ENCODE results near the gene GMPPA. TPM values are rescaled to one million over a fixed set of nuclear protein-coding genes. Genes with fewer than 3 reads are reported as not detected.

The GMPPA gene
- 10 to 100 TPM; 32.8 to 41.9 (median 37.8) TPM for polyA plus RNA-seq (ENCODE audit: insufficient read length in 4 of 4)

DNA sequence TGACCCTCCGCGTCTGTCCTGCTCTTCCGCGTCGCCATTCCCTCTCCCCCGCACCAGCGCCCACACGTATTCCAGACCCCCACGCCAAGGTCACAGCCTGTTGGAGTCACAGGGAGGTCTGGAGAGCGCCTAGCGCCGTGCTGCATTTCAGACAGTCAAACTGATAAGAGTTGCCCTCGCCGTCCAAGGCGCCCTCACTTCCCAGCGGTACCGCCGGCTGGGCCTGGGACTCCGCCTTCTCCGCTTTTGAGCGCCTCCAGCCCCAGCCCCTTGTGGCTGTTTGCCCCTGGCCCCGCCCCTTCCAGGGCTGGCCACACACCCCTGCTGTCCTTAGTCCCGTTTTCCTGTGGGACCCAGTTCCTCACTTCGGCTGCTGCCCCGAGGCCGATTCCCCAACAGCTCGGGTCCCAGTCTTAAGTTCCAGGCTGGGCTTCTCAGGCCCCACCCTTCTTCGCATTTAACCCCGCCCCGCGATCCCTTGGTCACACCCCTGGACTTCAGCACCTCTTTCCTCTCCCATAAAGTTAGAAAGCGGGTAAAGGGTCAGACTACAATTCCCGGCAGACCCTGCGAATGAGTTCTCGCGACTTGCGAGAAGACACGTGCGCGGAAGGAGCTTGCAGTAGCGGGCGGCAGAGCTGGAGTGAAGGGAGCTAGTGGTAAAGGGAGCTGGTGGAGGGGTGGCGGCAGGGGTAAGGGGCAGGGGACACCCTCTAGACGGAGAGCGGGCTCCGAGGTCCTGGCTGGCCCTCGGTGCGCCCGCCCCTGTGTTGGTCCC is at the start of gene GMPPA:
GMPPA (plus strand) TSS at position 612 of the 778 bp plus-strand sequence. CDS start 1,085 bp downstream, outside the sequence.
- peak; percentile 91 to 99 (median 94) for DNase-seq (ENCODE audit: low read depth in 4 of 4, low spot score in 2 of 4)

DNA sequence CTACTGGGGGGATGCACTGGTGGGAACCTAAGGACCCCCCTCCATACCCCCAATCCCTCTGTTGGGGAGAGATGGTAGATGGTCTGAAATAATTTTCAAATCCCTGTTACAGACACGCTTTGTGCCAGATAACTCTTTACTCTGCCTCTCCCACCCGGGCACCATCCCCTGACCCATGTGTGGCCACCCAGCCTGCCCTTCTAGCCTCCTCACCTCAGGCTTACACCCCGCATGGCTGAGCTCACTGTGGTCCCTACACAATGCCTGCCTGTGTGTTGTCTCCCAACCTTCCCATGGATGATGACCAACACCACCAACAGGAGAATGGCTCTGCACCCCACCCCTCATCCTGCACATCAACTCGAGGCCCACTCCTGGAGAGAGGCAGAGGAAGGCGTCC is 49.1 kb upstream of the GMPPA start:
- DNase-seq (ENCODE audit: low read depth in 4 of 4, low spot score in 2 of 4): no peak

DNA sequence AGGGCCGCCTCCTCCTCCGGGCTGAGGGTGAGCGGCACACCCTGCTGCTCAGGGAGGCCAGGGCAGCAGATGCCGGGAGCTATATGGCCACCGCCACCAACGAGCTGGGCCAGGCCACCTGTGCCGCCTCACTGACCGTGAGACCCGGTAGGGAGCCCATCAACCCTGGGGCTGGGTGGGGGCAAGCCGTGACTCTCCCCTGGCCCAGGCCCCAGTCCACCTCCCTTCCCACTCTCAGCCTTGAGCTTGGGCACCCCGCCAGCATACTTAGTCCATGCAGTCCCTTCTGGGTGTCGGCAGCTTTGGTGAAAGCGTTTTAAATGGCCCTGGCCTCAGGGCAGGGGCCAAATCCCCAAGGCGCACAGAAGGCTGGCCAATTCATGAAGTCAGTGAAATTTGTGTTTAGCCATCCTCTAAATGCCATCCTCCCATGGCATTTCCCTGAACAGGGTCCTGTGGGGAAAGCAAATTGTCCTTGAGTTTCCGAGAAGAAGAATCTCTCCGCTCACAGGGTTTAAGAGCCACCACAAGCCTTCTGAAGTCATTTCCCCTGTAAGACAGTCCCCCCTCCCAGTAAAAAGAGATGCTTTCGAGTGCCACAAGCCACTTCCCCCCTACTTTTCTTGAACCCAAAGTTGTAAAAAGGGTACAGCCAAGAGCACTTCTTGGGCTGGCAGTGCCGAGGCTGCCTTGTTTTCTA is 46.9 kb upstream of the GMPPA start:
- no peak for DNase-seq (ENCODE audit: low read depth in 4 of 4, low spot score in 2 of 4)

DNA sequence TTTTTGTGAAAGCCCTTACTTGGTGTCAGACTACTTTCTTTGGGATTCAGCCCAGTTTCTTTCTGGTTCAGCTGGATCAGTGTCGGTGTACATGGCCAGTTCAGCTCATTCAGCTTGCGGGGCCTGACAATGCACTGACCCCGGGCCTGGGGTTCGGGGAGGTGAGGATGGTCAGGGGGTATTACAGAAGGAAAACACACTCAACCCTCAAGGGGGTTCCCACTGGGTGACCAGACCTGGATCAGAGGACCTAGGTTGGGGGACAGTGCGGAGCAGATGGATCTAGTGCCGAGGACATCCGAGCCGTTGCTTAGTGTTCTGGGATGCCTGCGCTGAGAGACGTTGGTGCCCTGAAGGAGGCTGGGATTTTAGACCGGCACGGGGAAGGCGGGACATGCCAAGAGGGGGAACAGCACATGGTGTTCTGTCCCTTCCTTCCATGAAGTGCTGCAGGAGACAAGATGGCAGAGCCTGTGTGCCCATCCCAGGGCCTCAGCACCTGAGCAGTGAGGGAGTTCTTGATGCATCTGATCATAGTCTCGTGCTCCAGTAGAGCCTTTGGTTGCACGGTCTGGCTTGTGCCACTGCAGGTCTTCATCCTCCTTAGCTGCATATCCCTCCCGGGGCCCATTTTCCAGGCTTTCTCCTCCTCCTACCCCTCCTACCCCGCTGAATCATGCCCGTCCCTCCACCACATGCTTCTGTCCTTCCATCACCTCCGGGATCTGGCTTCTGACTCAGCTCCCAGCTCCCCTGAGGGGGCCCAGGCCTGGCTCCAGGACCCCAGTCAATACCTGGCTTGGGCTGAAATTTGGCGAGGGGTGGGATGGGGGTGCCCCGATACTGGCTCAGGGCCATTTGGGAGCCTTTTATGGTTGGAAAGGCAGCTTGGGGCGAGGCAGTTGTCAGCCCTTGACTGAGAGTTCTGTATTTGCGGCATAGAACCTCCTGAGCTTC is 46.1 kb upstream of the GMPPA start:
- no peak for DNase-seq (ENCODE audit: low read depth in 4 of 4, low spot score in 2 of 4)

DNA sequence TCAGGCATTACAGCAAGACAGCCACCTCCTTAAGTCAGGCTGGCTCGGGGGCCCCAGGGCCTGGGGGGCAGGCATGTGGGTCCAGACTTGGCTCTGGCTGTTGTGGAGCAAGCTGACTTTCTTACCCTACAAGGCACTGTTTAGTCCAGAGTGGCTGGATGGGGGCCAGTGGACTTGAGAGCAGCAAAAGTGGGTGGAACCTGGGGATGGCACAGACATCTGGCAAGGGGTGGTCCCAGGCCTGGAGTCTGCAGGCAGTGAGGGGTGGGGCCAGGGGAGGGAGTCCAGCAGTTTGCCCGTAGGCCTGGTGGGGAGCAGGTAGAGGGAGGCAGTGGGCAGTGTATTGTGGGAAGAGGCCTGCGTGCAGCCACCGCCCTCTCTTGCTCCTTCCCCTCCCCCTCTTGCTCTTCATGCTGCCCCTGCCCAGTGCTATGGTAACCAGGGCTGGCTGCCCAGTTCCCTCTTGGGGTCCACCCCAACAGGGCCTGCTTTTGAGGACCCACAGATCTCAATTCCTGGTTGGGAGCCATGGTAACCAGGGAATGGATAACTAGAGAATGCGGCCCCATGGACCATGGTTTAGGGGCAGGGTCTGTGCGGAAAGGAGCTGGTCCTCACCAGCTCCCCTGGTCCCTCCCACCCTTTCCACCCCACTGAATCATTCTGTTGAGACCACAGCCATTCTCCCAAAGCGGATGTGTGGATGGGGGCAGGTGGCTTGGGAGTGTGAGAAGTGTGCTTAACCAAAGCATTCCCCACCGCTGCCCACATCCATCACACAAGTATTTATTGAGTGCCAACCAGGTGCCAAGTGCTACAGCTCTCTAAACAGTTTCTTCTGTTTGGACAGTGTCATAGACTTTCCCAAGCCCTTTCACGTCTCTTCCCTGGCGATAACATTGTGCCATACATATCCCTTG is 44.8 kb upstream of the GMPPA start:
- no peak for DNase-seq (ENCODE audit: low read depth in 4 of 4, low spot score in 2 of 4)

DNA sequence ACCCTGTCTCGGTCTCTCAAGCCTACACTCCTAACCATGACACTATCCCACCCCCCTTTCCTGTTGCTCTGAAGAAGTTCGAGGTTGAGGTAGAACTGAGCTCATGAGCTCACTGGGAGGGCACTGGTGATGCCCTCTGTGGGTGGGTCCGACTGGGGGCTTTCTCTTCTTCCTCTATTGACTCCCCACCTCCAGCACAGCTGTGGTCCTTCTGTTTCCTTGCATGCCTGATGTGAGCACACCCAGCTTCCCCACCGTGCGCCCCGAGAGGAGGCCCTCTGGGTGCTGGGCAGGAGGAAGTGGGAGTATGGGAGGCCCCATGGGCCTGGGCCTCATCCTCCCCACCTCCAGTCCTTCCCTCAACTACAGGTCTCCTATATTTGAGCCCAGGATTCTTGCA is 43.1 kb upstream of the GMPPA start:
- no peak for DNase-seq (ENCODE audit: low read depth in 4 of 4, low spot score in 2 of 4)

DNA sequence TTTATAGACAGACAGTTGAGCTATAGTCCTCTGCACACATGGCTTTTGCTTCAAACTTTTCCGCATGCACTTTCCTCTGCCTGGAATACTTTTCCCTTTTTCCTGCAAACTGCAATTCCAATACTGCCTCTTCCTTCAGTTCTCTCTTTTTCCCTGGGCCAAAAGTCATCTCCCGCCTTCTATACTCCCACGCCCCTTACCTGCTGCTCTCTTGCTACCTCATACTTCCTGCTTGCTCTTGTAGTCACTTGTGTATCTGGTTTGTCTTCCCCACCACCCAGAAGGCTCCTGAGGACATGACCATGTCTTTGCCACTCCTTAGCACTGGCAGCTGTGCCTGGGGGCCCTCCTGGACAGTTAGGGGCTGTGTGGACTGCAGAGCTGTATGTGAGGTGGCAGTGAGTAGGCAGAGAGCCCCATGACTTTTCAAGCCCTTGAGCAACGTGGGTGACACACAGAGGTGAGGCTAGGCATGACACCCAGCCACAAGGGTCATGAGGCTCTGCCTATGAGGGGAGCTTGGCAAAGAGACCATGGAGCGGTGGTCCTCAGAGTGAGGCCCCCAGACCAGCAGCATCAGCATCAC is 40.8 kb upstream of the GMPPA start:
- DNase-seq (ENCODE audit: low read depth in 4 of 4, low spot score in 2 of 4): no peak

DNA sequence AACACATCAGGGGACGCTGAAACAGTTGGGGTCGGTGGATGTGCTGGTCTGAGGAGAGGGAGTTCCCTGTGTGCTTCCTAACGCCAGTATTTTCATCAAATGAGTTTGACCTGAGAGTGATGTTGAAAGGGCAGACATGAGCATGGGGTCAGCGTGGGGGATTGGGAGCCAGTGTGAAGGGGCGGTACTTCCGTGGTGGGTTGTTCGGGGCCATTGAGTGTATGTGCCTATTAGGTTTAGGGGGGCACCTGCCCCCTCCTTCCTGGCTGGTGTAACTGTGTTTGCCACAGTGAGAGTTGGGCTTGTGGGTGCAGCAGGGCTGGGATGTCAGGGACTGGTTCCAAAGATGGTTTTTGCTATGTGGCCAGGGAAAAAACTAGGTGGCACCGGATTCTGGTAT is 39.7 kb upstream of the GMPPA start:
- DNase-seq (ENCODE audit: low read depth in 4 of 4, low spot score in 2 of 4): no peak

DNA sequence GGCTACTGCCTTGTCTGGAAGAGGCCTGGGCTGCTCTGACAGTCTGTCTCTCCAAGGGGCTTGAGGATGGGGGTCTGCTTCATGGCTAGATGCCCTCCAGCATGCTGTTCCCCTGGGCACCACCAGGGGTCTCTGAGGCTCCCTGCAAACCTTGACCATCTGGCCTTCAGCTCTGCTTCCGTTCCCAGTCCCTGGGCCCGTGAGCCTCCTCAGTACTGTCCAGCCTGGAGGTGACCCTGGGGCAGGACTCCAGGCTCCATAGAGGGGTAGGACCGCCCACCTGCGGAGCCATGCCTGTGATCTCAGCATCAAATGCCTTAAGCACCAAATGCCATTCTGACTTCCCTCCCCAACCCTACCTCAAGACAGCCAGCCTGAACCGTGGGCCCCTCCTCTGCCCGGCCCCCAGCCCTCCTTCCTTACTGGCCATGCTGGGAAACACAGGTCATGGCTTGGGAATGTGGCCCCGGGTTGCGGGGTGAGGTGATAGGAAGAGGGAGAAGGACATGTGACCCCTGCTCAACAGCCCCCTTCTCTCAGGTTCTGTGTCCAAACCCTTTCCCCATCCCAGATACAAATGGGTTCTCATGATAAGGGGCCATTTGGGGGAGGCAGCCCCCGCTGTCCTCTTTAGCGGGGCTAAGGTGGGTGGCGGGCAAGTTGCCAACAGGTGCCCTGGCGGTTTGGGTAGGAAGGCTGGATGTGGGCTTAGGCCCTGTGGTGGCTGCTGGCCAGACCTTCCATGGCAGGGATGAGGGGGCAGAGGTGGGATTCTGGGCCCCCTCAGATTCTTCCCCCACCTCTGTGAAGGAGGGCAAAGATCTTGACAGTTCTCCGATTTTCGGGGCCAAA is 39.0 kb upstream of the GMPPA start:
- no peak for DNase-seq (ENCODE audit: low read depth in 4 of 4, low spot score in 2 of 4)

DNA sequence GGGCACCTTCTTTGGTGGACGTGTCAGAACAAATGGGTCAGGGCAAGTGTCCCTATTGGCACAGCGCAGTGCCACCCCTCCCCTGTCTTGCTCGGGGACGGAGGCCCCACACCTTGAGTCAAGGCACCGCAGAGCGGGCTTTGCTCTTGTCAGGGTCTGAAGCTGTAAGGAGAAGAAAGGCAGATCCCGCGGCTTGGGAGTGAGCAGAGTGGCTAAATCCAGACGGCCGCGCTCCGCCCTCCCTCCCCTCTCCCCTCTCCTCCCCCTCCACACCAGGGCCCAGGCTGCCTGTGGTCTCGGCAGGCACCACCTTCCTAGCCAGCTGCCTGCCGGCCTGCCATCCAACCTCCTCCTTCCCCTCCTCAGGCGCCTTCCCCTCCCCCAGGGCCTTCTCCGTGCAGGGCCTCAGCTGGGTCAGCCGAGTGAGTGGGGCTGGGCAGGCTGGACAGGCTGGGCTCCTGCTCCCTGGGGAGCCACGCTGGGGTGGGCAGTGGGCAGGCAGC is 38.2 kb upstream of the GMPPA start:
- DNase-seq (ENCODE audit: low read depth in 4 of 4, low spot score in 2 of 4): peak in 1 of 4 donors; percentile 61

DNA sequence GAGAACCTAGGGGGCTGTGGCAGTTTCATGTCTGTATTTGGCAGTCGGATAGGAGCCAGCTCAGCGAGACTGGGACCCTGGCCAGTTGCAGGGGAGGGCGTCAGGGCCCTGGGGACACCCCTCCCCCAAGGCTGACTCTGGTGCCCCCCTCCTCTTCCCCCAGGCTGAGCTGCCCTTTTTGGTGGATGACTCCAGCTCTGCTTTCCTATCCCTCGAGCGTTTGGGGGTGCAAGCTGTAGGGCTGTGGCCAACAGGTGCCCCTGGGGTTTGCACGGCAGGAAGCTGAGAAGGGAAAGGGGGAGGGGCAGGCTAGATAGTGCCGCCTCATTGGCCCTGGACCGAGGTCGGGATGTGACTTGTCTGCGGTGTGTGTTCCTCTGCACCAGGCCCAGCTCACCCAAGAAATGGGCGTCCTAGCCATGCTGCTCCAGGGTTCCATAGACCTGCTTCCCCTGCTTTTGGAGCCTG is 37.6 kb upstream of the GMPPA start:
- no peak for DNase-seq (ENCODE audit: low read depth in 4 of 4, low spot score in 2 of 4)

DNA sequence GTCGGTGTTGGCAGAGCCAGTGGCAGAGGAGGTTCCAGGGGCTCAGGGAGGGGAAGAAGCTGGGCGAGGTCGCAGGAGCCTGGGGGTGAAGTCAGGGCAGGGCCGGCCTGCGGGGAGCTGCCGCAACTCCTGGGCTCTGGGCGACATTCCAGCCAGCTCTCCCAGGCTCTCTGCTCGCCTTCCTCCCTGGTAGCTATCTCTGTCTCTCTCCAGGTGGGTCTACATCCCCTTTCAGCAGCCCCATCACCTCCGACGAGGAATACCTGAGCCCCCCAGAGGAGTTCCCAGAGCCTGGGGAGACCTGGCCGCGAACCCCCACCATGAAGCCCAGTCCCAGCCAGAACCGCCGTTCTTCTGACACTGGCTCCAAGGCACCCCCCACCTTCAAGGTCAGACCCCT is 37.0 kb upstream of the GMPPA start:
- DNase-seq (ENCODE audit: low read depth in 4 of 4, low spot score in 2 of 4): no peak

DNA sequence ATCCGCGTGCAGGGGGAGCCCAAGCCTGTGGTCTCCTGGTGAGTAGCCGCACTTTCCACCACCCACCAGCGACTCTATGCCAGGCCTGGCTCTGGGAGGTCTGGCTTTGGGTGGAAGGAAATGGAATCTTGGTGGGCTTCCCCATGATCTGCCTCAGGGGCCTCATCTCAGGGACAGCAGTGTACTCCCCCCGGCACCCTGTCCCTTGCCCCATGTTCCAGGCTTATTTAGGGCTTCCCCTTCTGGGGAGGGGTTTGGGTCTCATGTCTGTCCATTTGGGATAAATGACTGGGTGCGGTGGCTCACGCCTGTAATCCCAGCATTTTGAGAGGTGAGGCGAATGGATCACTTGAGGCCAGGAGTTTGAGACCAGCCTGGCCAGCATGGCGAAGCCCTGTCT is 36.3 kb upstream of the GMPPA start:
- DNase-seq (ENCODE audit: low read depth in 4 of 4, low spot score in 2 of 4): no peak

DNA sequence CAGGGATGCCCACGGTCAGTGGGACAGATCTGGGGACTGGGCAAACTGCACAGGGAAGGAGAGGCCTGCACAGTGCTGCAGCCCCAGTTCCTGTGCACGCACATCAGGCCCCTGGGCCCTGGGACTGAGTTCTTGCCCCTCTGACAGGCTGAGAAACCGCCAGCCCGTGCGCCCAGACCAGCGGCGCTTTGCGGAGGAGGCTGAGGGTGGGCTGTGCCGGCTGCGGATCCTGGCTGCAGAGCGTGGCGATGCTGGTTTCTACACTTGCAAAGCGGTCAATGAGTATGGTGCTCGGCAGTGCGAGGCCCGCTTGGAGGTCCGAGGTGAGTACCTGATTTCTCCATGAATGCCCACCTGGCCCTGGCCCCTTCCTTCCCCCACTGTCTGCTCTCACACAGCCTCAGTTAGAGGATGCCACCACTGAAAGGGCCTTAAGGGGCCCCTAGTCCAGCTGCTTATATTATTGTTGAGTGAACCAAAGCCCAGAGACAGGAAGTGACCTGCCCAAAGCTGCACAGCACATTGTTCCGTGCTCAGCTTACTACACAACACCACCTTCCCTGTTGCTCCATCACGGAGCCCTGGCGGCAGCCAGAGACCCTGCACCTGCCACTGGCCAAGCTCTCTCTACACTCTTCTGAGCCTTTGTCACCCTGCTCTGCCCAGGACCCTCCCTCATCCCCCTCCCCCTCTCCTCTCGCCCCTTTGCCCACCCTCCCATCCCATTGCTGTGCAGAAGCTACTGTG is 34.2 kb upstream of the GMPPA start:
- DNase-seq (ENCODE audit: low read depth in 4 of 4, low spot score in 2 of 4): no peak

DNA sequence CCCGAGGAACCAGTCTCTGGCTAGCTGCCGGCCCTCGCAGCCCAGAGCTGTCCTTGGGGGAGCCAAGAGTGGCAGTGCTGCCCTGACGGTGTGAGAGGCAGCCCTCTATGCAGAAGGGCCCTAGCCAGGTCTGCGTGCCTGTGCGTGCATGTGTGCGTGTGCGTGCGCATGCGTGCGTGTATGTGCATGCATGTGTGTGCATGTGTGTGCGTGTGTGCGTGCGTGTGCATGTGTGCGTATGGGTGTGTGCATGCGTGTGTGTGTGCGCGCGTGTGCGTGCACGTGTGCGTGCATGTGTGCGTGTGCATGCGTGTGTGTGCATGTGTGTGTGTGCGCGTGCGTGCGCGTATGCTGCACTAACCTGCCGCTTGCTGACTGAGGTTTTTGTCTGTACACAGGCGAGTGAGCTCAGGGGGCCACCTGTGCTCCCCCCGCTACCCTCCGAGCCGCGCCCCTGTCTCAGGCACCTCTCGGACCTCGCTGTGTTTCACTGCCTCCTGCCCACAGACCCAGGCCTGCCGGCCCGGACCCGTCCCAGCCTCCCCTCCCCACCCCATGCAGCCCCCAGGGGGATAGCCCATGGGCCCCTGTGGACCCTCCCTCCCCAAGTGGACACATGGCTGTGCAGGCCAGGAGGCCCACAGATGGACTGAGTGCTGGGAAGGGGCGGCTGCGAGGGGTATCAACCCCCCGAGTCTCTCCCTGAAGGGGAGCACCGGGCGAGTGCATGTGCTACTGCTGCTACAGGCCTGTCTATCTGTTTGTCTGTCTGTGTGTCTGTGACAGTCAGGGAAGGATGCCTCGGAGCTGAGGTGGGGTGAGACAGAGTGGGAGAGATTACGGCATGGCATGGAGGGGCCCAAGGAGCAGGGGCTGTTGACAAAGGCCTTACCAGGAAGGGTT is 32.8 kb upstream of the GMPPA start:
- DNase-seq (ENCODE audit: low read depth in 4 of 4, low spot score in 2 of 4): no peak
